ENCODE measurements around the gene ZNF423.

GRCh38 chr16:49649013-49649765 is 206.7 kb downstream of the ZNF423 start:
- TF ChIP-seq CTCF (IDR thresholded peaks at IDR 0.05; ENCODE audit: low read depth, low read length, poor library complexity, severe bottlenecking) (no peak), EZH2phosphoT487 (IDR thresholded peaks at IDR 0.05; ENCODE audit: borderline replicate concordance, low read length) (no peak)

Measured in DOHH2 (cell line).